Thoracic aorta (tissue), 2 donors: ENCODE measurements around the gene PTPRN2. TPM values are rescaled to one million over a fixed set of nuclear protein-coding genes. Genes with fewer than 3 reads are reported as not detected.

ENCODE experiments used
- ATAC-seq: fragments of 150-250 bp; one replicate; pipeline ENCODE4 v1.8.0; 2017; ENCODE audit warnings: low read depth; ENCODE audit not compliant: insufficient number of reproducible peaks, low FRiP score
- DNase-seq: peaks from one replicate; pipeline ENCODE4 v3.0.0-alpha.2; 2020; ENCODE audit warnings: low spot score
- H3K27ac ChIP-seq, 2 donors: fragments of 200-600 bp; sonication (generic); 1 replicate in 1 of 2; 2 replicates in 1 of 2; pipeline ENCODE4 v1.5.1; 2016; ENCODE audit warnings: mild to moderate bottlenecking in 2 of 2, moderate library complexity in 2 of 2
- H3K27me3 ChIP-seq: fragments of 200-600 bp; sonication (generic); replicated peaks from 2 replicates; pipeline ENCODE4 v1.6.0; 2016; ENCODE audit warnings: mild to moderate bottlenecking; ENCODE audit not compliant: insufficient read depth
- H3K36me3 ChIP-seq: fragments of 200-600 bp; sonication (generic); one replicate; pipeline ENCODE4 v1.5.1; 2016
- H3K4me1 ChIP-seq, 2 donors: fragments of 200-600 bp; sonication (generic); 1 replicate in 1 of 2; 2 replicates in 1 of 2; pipeline versions ENCODE4 v1.5.1 to v1.6.0; 2016; ENCODE audit warnings: low read depth in 2 of 2, mild to moderate bottlenecking in 1 of 2; ENCODE audit not compliant: control insufficient read depth in 1 of 2
- H3K4me3 ChIP-seq: fragments of 200-600 bp; sonication (generic); 2 replicates; pipeline ENCODE4 v1.5.1; 2016; ENCODE audit warnings: mild to moderate bottlenecking
- H3K9me3 ChIP-seq: fragments of 200-600 bp; sonication (generic); 2 replicates; pipeline ENCODE4 v1.5.1; 2016
- CTCF ChIP-seq: fragments of 200-600 bp; sonication (generic); IDR thresholded peaks from one replicate; pipeline ENCODE4 v1.5.1; 2019; ENCODE audit warnings: antibody characterized with exemption
- total RNA-seq, 2 donors: library from RNA; depleted of rRNA; stranded (reverse); fragments of >200 nt; gene quantifications; one replicate each; pipeline versions ENCODE4 v1.1.0 to v1.2.3, GENCODE V29; 2016

The PTPRN2 gene
- total RNA-seq, 2 donors from 2014 or later = 2.2 to 3.1 TPM

- H3K4me3 ChIP-seq = no peak overlapping the region
- DNase-seq = no peak
- H3K27me3 ChIP-seq = no peaks in the 10 kb centered on the region
- no peak for TF ChIP-seq CTCF
- no peak overlapping the region for H3K27ac ChIP-seq
- H3K4me1 ChIP-seq = no peaks in the 10 kb centered on the region
- no peaks in the 10 kb centered on the region for H3K36me3 ChIP-seq
- no peaks in the 10 kb centered on the region for H3K9me3 ChIP-seq
- no peak for ATAC-seq
Measured at GRCh38 chr7:158074896-158075632, 512.6 kb downstream of the PTPRN2 start.

DNA sequence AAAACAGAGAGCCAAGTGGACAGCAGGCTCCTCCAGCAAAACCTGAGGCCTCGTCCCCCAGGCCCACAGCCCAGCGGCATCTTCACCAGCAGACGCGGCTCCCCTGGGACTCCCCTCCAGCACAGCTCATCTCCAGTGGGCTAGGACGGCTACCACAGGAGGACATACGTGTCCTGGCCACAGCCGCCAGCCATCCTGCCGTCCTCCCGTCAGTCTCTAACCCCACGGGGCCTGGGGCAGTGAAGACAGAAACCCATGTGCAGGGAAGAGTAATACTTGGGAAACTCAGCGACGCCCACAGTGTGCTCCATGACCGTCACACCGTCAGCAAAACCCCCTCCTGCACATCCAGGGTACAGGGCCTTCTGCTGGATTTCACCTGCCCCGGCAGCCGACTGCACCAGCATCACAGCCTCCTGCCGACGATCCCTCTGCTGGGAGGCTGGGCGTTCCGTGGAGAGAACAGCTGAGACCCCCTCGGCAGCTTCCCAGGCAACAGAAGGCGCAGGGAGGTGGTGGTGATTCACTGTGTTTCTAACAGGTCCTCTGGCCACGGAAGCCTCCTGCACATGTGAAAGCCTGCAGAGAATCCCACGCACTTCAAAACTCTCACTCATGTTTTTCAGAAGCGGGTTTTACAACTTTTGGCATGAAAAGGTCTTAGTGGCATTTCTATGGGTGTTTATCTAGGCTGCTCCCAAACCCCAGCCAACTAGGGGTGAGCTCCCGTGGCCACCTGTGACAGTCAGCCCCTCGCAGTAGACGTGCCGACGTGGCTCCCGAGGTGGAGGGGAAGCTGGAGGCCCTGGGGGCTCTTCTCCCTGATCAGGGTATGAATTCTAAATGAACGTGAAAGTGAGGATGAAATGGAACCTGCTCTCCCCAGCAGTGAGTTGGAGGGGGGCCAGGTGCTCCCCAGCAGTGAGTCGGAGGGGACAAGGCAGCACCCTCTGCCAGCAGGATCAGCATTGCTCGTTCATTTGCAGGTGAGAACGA lies 513.5 kb downstream of the PTPRN2 start:
- H3K36me3 ChIP-seq = no peaks in the 10 kb centered on the region
- no peak for DNase-seq
- H3K27ac ChIP-seq = no peak overlapping the region
- no peaks in the 10 kb centered on the region for H3K4me1 ChIP-seq
- no peak for TF ChIP-seq CTCF
- H3K4me3 ChIP-seq = no peak overlapping the region
- no peak for ATAC-seq
- H3K9me3 ChIP-seq = no peaks in the 10 kb centered on the region
- no peaks in the 10 kb centered on the region for H3K27me3 ChIP-seq

- no peak for TF ChIP-seq CTCF
- Histone ChIP-seq H3K4me3 (no peak overlapping the region), H3K27me3 (no peaks in the 10 kb centered on the region), H3K4me1 (no peaks in the 10 kb centered on the region), H3K27ac (no peak overlapping the region), H3K9me3 (no peaks in the 10 kb centered on the region), H3K36me3 (no peaks in the 10 kb centered on the region)
- DNase-seq (no peak), ATAC-seq (no peak)
Measured at GRCh38 chr7:158072991-158073730, 514.5 kb downstream of the PTPRN2 start.

DNA sequence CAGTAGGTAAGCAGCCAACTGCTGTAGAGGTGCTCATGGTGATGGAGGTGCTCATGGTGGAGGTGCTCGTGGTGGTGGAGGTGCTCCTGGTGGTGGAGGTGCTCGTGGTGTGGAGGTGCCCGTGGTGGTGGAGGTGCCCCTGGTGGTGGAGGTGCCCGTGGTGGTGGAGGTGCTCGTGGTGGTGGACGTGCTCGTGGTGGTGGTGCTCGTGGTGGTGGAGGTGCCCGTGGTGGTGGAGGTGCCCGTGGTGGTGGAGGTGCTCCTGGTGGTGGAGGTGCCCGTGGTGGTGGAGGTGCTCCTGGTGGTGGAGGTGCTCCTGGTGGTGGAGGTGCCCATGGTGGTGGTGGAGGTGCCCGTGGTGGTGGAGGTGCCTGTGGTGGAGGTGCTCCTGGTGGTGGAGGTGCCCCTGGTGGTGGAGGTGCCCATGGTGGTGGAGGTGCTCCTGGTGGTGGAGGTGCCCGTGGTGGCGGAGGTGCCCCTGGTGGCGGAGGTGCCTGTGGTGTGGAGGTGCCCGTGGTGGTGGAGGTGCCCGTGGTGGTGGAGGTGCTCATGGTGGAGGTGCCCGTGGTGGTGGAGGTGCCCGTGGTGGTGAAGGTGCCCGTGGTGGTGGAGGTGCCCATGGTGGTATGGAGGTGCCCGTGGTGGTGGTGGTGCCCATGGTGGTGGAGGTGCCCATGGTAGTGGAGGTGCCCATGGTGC lies 517.3 kb downstream of the PTPRN2 start:
- no peaks in the 10 kb centered on the region for H3K9me3 ChIP-seq
- no peak for TF ChIP-seq CTCF

More for the DNA sequence above, 517.3 kb downstream of the PTPRN2 start:
- no peaks in the 10 kb centered on the region for H3K27me3 ChIP-seq
- no peak for DNase-seq
- no peak for ATAC-seq
- H3K4me3 ChIP-seq = no peak overlapping the region
- no peaks in the 10 kb centered on the region for H3K36me3 ChIP-seq
- no peaks in the 10 kb centered on the region for H3K4me1 ChIP-seq
- no peak overlapping the region for H3K27ac ChIP-seq
